NCI-H2029 treated with DMSO at 0.1 percent for 48 hours (cell line): ENCODE data around the gene MAD1L1.

Source experiments
- DNase-seq: peaks from one replicate; lab custom pipeline; 2025; lab: John Stamatoyannopoulos, UW

MAD1L1 gene

DNA sequence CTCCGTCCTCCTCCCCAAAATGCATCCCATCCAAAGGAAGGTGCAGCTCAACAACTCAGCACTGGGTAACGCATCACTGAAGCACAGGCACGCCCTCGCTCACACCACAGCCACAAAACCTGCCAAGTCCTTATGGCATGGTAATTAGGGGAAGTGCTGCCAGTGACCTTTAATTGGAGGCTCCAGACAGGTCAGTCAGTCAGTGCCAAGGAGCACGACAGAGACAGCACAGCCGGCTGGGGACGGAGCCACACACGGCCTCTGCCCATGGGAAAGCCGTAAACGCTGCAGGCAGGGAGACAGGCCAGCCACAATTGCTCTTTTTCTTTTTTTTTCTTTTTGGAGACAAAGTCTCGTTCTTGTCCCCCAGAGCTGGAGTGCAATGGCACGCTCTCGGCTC is 146.5 kb downstream of the MAD1L1 start:
- no peak for DNase-seq

DNA sequence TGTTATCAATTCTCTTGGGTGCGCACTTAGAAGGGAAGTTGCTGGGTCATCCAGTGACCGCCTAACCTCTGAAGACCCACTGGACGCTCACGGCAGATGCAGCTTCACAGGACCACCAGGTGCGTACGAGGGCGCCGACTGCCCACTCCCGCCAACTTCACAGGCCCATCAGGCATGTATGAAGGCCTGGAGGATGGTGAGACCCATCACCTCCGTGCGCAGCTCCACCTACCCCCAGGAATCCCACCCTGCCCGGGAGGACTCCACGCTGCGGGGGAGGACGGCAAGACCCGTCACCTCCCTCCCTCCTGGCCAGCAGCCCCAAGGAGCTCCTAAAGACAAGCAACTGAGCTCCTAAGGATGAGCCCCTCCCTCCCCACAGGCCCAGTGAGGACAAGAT is 146.9 kb downstream of the MAD1L1 start:
- no peak for DNase-seq

DNA sequence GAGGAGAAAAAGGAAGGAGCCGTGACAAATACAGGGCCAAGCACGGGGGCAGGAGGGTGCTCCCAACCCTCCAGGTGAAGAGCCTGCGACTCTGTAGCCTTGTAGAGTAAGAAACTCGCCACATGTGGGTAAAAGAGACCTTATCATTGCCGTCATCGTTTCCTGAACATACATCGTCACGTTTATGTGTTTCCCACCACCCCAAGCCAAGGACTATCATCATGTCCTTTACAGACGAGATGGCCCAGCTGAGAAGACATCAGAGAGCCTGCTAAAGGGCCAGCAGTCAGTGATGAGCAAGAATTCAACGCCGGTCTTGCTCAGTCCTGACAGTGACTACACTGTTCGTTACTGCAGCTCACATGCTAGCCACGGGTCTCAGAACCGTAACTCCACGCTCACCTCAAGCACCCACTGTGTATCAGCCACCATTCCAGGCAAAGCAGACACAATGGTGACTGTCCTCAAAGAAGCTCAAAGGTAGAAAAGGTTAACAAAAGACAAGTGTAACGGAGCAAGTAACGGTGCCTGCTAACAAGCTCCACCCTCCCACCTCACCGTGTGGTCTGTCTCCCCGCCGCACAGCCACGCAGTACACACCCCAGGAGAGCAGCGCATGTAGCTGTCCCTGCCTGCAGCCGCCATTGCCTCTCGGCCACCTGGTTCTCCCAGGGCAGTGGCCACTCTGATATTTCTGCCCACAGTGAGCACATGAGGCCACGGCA is 147.8 kb downstream of the MAD1L1 start:
- DNase-seq, result no peak

DNA sequence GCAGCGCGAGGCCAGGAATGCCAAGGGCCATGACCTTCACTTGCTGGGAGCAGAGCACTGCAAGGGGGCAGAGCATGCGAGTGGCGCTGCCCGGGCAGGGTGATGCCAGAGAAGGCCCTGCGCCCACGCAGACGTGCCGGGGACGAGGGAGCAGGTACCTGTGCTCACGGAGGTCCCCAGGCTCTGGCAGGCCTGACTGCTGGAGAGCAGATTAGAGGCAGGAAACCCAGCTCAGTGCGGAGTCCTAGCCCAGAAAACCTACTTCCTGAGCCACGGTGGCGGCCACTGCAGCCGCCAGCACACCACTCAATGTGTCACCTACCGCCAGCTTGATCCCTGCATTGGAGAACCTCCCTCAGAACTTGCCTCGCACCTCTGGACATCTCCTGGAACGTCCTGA is 148.4 kb downstream of the MAD1L1 start:
- no peak for DNase-seq

DNA sequence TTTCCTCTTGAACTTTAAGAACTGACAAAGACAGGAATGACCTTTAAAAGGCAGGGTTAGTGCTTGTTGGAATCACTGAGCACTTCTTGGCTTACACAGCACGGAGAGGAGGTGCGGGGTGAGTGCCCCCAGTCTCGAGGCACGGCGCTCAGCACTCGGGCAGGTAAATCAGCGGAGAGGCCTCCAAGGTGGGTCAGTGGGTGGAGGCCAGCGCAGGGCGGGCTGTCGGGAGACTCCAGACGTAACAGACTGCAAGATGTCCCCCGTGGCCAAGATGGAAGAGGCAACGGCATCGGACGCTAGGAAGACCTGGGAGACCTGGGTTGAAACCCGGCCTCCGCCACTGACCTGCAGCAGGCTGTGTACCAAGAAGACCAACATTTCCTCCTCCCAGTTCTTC is 149.4 kb downstream of the MAD1L1 start:
- no peak for DNase-seq

DNA sequence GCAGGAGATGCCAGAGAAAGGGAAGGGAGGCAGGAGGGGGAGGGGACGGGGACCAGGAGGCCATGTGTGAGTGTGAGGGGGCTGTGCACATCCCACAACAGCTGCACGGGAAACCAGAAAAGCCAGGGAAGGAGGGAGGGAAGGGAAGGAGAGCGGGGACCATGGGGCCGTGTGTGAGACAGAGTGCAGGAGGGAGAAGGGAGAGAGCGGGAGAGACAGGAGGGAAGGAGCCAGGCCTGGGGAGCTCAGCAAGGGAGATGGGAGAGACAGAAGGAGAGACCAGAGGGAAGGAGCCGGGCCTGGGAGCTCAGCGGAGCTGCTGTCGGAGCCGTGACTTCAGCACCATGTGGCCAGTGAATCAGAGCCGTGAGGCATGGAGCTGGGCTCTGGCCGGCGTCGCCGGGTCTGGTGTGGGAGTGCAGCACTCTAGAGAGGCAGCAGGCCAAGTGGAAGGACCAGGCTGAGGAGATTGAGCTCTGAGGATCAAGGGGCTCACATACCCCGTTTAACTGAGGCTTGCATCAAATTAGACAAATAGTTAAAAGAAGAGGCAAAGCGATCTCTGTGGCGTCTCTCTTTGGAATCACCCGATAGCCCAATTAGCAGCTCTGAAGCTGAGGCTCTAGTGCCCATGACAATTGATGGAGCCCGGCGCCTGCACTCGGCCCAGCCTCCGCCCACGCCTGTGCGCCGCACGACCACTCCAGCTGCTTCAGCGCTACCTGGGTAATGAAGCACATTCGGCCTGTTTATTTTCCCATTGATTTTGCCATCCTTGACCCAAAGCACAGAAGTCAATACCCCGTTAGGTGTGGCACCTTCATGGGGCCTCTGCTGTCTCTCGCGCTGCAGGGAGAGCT is 150.4 kb downstream of the MAD1L1 start:
- DNase-seq, result no peak

DNA sequence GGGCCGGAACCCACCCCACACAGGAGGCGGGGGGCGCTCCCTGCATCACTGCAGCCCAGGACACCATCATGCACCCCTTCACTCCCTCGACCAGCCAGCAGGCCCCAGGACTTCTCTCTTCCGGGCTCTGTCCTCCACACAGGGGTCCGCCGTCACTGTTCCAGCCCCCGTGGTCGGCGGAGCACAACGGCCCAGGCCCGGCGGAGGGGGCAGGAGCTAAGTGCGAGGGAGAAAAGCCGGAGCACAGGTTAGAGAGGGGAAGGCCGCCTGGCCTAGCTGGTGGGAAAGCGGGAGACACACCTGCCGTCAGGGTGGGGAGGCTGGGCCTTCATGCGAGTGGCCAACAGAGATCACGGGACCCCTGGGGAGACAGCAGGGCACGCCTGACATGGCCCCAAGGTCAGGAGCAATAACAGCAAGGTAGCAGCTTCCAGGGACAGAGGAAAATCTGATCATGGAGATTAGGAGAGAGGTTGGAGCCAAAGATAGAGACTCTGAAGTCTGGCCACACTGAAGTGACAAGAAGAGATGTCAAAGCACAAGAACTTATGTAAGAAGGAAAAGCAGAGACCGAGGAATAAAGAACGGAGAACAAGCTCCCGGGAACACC is 151.1 kb downstream of the MAD1L1 start:
- no peak for DNase-seq

DNA sequence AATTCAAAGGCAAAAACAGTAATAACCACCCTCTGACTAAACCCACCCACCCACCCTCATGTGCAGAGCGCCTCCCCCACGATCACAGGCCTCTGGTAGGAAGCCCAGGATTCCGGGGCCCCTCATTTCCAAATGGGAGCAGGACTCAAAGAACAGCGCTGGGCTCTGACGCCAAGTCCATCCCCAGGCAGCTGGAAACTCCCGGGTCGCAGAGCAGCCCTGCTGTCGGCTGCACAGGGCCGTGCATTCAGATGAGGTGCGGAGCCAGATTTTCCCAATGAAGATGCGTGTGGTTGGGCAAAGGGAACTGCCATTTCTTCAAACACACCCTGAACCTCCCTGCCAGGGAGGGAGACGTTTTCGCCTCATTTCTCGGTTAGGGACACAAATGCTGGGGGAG is 152.3 kb downstream of the MAD1L1 start:
- no peak for DNase-seq

DNA sequence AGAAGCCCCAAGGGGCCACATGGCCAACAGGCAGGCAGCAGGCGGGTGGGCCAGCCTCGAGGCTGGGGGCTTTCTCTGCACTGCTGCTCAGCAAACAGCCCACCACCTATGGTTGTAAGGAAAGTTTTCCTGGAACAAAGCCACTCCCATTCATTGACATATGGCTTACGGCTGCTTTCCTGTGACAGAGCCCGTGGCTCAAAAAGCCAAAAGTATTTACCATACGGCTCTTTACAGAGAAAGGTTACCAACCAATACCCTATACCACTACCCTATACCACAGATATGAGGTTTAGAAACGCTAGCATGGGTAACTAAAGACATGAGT is 152.7 kb downstream of the MAD1L1 start:
- no peak for DNase-seq

DNA sequence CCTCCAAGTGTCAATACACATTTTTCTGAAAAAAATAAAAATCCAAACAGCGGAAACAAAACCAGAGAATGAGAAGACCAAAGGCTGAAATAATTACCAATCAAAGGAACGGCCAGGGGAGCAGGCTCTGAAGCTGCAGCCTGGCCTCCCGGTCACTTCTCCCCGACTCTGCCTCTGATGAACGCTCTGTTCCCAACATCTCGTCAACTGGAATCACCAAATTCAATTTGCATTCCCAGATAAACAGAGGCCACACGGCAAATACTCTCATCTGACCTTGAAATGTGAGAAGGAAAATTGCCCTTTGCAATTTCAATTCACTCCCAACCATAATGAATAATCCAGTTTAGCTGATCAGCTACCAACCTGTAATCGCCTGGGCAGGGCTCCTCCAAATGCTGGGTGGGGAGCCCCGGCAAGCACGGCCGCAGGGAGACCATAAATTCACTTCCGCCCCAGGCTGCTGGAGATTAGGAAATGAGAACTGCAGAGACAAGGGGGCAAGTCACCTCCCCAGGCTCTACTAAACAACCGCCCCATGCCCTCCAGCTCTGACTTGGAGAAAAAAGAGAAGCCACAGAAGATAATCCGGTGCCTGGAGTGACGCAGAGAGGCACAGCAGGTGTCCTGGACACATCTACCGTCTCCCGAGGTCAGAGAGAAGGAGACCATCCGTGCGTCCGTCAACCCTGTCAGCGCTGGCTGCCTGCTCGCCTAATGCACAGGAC is 153.2 kb downstream of the MAD1L1 start:
- DNase-seq, result no peak

DNA sequence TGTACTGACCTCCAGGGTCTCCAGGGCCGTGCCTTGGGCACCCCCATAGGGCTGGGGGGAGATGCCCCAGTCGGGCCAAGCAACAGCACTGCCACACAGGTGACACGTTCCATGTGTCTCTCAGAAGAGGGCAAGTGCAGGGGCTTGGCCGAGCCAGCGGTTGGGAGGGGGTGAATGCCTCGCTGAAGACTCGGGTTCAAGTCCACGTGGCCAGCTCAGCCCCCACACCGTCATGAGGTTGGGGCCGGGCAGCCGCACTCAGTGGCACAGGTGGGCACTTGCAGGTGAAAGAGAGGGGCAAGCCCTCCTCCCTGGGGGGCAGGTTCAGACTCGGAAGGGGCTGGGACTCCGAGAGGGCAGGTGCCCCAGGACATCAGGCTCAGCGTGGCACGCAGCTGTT is 153.8 kb downstream of the MAD1L1 start:
- DNase-seq, result no peak

DNA sequence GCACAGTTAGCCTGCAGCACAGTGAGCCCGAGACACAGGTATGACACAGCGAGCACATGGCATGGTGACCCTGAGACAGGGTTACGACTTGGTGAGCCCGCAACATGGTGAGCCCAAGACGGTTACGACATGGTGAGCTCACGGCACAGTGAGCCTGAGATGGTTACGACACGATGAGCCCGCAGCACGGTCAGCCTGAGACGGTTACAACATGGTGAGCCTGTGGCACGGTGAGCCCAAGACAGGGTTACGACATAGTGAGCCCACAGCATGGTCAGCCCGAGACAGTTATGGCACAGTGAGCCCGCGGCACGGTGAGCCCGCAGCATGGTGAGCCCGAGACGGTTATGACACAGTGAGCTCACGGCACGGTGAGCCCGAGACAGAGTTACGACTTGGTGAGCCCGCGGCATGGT is 156.1 kb downstream of the MAD1L1 start:
- DNase-seq, result no peak

DNA sequence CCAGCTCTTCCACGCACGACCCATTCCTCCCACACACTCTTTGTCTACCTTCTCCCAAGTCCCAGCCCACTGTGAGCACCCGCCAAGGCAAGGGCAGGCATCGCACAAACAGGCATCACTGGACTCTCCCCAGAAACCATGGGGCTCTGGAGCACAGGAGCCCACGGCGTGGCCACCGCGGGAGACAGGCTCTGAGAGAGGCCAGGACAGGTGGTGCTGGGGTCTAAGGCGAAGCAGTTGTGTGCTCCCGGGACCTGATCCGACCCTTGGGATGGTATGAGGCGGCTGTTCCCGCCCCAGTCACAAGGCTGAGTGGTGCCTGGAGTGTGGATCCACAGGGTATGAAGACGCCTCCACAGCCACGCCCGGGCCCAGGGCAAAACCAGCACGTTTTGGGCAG is 156.9 kb downstream of the MAD1L1 start:
- no peak for DNase-seq

DNA sequence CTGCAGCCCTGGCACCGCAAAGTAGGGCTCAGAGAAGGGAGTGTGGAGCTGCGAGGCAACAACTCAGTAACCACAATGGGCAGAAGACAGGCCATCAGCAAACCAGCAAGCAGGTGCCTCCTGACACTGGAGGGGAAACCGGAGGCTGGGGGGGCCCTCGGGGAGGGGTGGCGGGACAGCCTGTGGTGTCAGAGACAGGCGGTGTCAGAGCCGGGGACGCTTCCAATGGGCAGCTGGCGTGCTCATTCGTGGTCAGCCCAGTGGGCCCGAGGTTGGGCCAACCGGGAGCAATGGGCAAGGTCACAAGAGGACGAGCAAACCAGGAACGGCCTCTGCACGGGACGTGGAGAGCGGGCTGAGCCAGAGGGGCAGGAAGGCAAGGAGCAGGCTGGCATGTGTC is 158.1 kb downstream of the MAD1L1 start:
- DNase-seq, result no peak

DNA sequence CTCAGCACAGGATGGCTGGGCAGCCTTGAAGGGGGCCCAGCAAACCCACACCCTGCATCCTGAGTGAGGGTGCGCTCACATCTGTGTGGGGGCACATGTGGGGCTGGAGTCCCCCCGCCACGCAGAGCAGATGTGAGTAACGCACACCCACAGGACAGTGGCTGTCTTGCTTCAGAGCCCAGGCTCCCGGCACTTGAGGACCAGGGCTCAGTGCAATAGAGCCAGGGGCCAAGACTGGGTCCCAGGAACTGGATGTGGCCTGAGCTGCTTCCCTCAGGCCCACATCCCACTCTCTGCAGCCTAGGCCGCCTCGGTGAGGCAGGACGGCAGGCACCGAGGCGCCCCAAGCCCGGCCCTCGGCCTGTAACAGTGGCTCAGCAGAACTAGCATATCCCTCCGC is 159.9 kb downstream of the MAD1L1 start:
- DNase-seq, result no peak

DNA sequence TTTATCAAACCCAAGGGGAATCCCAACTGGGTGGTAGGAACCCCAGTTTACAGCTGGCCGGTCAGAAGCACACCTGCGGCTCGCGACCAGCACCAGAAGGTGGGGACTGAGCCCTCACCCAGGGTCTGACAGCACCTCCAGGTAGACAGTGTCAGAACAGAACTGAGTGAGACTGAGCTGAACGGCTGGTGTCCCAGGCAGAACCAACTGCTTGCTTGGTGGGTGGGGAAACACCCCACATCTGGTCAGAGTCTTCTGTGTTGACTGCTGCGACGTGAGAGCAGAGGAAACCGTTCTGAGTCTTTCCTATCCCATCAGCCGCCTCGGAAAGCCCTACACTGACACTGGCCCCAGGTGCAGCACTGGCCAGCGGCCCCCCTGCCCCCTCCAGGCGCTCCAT is 160.7 kb downstream of the MAD1L1 start:
- no peak for DNase-seq

DNA sequence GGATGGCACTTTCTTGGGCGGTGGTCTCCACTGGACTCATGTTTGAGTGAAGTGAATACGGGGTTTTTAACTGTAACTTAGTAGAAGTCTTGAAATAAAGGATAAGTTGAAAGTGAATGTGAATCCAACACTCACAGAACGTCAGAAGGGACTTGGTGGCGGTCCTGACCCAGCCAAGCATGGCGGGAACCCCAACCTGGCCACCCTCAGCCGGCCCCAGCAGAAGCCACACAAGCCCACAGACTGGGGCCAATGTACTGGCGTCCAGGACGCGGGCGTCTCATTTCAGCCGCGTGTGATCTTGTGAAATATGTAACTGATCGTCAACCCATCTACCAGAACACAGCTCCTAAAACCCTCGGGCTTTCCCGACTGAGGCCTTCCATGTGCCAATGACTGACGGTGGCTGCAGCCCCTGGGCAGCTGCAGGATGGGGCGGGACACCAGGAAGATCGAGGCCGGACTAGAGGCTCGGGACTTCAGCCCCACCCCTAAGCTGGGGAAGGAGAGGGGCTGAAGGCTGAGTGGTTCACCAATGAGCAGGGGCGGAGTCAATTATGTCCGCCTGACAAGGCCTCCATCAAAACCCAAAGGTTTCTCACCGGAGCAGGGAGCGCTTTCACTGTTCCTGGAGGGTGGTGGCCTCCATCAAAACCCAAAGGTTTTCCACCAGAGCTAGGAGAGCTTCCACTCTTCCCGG is 161.5 kb downstream of the MAD1L1 start:
- DNase-seq, result no peak

DNA sequence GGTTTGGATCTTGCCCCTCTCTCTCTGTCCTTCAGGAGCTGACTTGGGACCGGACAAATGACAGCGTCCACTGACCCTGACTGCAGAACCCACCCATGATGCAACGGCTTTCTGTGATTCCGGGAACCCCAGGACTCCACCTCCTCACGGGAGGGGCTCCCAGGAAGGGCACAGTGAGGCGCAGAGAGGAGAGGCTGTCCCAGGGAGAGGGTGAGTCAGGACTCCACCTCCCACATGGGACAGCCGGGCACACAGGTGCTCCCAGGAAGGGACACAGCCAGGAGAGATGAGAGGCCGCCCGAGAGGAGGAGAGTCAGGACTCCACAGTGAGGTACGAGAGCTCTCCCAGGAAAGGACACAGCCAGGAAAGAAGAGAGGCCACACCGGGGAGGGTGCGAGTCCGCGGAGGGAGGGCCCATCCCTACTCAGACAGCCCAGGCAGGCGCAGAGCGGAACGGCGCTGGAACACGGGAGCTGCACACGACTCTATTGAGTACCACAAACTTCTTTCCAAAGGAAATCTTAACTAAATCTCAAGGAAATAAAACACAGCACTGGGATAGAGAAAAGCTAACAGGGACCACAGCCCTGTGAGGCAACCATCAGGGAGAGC is 162.5 kb downstream of the MAD1L1 start:
- no peak for DNase-seq

DNA sequence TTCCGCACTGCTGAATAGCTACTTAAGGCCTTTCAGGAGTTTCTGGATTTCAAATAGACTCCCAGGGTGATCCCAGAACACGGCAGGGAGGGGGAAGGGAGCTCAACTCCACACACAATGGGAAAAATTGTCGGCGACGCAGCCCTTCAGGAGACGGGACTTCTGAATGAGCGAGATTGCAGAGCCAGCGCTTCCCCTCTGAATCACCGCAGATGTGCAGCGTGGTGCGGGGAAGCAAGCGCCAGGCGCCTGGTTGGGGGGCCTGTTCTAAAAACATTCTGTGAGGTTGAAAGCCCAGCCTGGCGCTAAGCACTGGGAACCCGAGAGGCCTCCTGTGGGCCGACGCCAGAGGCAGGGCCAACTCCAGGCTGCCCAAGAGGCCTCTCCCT is 163.3 kb downstream of the MAD1L1 start:
- DNase-seq, result no peak

DNA sequence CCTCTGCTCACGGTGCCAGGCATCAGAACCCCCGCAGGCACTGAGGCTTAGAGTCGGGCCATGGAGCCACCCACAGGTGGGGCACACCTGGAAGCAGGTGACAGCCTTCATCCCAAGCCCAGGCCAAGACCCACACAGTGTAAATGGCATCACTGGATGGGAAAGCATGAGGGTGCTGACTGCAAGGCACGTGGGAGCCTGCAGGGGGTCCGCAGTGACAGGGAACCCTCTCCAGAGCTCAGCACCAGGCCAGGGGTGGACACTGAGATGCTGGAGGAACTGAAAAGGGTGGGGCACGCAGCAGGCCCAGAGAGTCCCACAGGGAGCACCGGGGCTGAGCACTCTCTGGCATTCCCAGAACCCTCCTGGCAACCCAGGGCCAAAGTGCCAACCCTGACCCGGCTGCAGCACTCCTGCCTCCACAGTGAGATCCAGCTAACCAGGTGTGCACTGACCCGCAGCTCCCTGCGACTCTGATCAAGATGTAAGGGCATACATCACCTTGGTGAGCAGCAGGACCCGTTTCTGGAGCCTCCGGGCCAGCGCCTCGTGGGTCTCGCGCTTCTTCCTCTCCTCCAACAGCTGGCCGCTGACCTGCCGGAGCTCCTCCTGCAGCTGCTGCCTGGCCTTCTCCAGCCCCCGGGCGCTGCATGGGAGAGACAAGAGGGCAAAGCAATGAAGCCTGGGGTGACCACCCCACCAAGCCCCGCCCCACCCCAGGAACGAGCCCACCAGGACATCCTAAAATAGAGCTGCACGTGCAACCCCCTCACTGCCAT is 163.9 kb downstream of the MAD1L1 start:
- DNase-seq, result no peak
